Measurements from ENCODE around the gene ACLY. TPM values are rescaled to one million over a fixed set of nuclear protein-coding genes. Genes with fewer than 3 reads are reported as not detected.

Gene ACLY
- total RNA-seq, 2 donors from 2014 or later: 135 to 145 TPM

DNA sequence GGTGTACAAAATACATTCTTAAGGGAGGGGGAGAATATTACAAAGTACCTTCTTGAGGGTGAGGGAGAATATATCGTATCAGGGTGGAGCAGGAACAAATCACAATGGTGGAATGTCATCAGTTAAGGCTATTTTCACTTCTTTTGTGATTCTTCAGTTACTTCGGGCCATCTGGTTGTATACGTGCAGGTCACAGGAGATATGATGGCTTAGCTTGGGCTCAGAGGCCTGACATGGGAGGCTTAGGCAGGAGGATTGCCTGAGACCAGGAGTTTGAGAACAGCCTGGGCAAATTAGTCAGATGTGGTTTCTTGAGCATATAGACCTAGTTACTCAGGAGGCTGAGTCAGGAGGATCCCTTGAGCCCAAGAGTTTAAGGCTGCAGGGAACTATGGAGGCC lies 24.7 kb upstream of the ACLY start:
- no peaks in the 10 kb centered on the region for H3K36me3 ChIP-seq
- H3K4me3 ChIP-seq: no peak overlapping the region
- intact Hi-C loops (cut with DNase I): no loop called here
- no peaks in the 10 kb centered on the region for H3K9me3 ChIP-seq
- H3K9ac ChIP-seq (ENCODE audit: low read depth in 2 of 2, low read length in 2 of 2): no peak overlapping the region
- no peak for DNase-seq
- no peak overlapping the region for H3K27ac ChIP-seq
- TF ChIP-seq, protein P1, sequence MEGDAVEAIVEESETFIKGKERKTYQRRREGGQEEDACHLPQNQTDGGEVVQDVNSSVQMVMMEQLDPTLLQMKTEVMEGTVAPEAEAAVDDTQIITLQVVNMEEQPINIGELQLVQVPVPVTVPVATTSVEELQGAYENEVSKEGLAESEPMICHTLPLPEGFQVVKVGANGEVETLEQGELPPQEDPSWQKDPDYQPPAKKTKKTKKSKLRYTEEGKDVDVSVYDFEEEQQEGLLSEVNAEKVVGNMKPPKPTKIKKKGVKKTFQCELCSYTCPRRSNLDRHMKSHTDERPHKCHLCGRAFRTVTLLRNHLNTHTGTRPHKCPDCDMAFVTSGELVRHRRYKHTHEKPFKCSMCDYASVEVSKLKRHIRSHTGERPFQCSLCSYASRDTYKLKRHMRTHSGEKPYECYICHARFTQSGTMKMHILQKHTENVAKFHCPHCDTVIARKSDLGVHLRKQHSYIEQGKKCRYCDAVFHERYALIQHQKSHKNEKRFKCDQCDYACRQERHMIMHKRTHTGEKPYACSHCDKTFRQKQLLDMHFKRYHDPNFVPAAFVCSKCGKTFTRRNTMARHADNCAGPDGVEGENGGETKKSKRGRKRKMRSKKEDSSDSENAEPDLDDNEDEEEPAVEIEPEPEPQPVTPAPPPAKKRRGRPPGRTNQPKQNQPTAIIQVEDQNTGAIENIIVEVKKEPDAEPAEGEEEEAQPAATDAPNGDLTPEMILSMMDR (IDR thresholded peaks at IDR 0.05): no peak
- no peaks in the 10 kb centered on the region for H3K4me1 ChIP-seq
- H3K27me3 ChIP-seq: no peaks in the 10 kb centered on the region

DNA sequence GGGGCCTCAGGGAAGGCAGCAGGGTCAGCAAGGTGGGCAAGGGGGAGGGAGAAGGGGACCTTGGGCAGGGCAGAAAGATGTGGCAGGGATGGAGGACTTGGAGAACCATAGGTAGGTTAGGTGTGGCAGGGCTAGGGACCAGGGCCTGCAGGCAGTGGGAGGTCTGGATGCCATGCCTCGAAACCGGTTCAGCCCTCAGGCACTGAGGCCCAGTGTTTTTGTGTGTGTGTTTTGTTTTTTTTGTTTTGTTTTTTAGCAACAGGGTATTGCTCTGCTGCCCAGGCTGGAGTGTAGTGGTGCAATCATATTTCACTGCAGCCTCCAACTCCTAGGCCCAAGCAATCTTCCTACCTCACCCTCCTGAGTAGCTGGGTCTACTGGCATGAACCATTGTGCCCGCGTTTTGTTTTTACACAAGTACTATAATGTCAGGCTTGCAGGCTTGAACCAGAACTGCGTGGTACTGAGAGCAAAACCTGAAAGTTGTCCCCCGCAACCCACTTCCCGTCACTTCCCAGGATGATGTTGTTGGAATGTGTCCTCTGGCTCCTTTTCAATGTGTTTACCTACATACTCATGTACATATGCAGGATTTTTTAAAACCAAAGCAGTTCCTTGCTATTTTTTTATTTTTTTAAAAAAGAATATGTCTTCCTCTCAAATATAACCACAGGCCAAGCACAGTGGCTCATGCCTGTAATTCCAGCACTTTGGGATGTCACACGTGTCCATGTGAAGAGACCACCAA lies 24.0 kb upstream of the ACLY start:
- Histone ChIP-seq H3K9ac (ENCODE audit: low read depth in 2 of 2, low read length in 2 of 2) (no peak overlapping the region), H3K4me1 (no peaks in the 10 kb centered on the region), H3K36me3 (no peaks in the 10 kb centered on the region), H3K27me3 (no peaks in the 10 kb centered on the region), H3K9me3 (no peaks in the 10 kb centered on the region), H3K27ac (no peak overlapping the region), H3K4me3 (no peak overlapping the region)
- DNase-seq: no peak
- intact Hi-C loops (cut with DNase I): no loop called here
- TF ChIP-seq, protein P1 (IDR thresholded peaks at IDR 0.05): no peak

- Histone ChIP-seq H3K27ac (no peak overlapping the region), H3K9ac (ENCODE audit: low read depth in 2 of 2, low read length in 2 of 2) (no peak overlapping the region), H3K4me1 (no peaks in the 10 kb centered on the region), H3K9me3 (no peaks in the 10 kb centered on the region), H3K36me3 (no peaks in the 10 kb centered on the region), H3K4me3 (no peak overlapping the region), H3K27me3 (no peaks in the 10 kb centered on the region)
- intact Hi-C loops (cut with DNase I): no loop called here
- DNase-seq: no peak
- TF ChIP-seq, protein P1 (IDR thresholded peaks at IDR 0.05): no peak
Observed at GRCh38 chr17:41941168-41941567, 22.4 kb upstream of the ACLY start.

DNA sequence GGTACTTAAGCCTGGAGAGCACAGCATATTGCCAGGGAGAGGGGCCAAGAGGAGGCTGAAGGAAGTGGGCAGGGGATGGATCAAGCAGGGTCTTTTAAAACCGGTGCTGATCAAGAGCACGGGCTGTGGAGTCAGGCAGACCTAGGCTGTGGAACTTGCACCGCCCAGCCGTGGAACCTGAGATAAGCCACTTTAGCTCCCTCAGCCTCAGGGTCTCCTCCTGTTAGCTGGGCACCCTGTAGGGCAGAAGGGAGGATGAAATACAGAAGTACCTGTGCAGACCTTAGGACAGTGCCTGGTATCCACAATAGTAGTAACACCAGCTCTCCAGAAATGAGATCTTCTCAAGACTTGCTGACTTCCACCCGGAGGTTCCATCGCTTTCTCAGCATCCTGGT lies 20.9 kb upstream of the ACLY start:
- H3K27me3 ChIP-seq: no peaks in the 10 kb centered on the region
- no peak for DNase-seq
- no peaks in the 10 kb centered on the region for H3K36me3 ChIP-seq
- intact Hi-C loops (cut with DNase I): no loop called here
- no peak overlapping the region for H3K27ac ChIP-seq
- no peaks in the 10 kb centered on the region for H3K9me3 ChIP-seq
- no peak overlapping the region for H3K9ac ChIP-seq (ENCODE audit: low read depth in 2 of 2, low read length in 2 of 2)
- H3K4me1 ChIP-seq: no peaks in the 10 kb centered on the region
- TF ChIP-seq, protein P1 (IDR thresholded peaks at IDR 0.05): no peak
- no peak overlapping the region for H3K4me3 ChIP-seq

DNA sequence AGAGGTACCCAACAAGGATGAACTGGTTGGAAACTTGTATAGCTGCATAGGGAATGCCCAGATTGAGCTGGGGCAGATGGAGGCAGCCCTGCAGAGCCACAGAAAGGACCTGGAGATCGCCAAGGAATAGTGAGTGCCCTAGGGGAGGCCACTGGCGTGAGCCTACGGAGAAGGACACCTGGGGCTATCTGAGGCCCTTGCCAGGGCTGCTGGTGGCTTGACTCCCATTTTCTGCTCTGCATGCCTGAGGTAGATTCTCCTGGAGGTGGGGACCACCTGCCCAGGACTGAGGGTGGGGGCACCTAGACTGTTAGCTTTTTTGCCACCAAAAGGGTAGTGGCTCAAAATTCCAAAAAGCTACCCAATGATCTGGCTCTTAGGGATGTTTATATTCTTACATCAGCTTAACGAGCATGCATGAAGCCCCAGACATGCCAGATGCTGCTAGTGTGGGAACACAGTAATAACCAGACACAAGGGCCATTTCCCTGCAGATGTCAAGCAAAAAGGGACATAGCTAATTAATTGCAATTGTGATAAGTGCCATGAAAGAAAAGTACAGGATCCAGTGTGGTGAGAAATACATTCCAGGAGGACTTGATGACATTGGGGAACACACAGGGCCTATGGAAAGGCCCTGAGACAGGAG lies 20.4 kb upstream of the ACLY start:
- Histone ChIP-seq H3K4me1 (no peaks in the 10 kb centered on the region), H3K27ac (no peak overlapping the region), H3K36me3 (no peaks in the 10 kb centered on the region), H3K9ac (ENCODE audit: low read depth in 2 of 2, low read length in 2 of 2) (no peak overlapping the region), H3K9me3 (no peaks in the 10 kb centered on the region), H3K4me3 (no peak overlapping the region), H3K27me3 (no peaks in the 10 kb centered on the region)
- TF ChIP-seq, protein P1 (IDR thresholded peaks at IDR 0.05): no peak
- no peak for DNase-seq
- intact Hi-C loops (cut with DNase I): no loop called here
